Testis (tissue), 2 donors: ENCODE data around the gene CEP78.

Experiments used
- POLR2A ChIP-seq: fragments of 450-650 bp; IDR thresholded peaks from one replicate; pipeline ENCODE4 v1.6.1; 2017; ENCODE audit warnings: antibody characterized with exemption, mild to moderate bottlenecking, moderate library complexity
- TF ChIP-seq, protein P1 (sequence below), 3 experiments: fragments of 450-650 bp in 2 of 3; fragments of 200-600 bp in 1 of 3; sonication (generic) in 1 of 3; IDR thresholded peaks; one replicate each; pipeline ENCODE4 v1.5.1; 2016 to 2019; ENCODE audit warnings: antibody characterized with exemption in 3 of 3, mild to moderate bottlenecking in 2 of 3, moderate library complexity in 1 of 3

- TF ChIP-seq, protein P1, sequence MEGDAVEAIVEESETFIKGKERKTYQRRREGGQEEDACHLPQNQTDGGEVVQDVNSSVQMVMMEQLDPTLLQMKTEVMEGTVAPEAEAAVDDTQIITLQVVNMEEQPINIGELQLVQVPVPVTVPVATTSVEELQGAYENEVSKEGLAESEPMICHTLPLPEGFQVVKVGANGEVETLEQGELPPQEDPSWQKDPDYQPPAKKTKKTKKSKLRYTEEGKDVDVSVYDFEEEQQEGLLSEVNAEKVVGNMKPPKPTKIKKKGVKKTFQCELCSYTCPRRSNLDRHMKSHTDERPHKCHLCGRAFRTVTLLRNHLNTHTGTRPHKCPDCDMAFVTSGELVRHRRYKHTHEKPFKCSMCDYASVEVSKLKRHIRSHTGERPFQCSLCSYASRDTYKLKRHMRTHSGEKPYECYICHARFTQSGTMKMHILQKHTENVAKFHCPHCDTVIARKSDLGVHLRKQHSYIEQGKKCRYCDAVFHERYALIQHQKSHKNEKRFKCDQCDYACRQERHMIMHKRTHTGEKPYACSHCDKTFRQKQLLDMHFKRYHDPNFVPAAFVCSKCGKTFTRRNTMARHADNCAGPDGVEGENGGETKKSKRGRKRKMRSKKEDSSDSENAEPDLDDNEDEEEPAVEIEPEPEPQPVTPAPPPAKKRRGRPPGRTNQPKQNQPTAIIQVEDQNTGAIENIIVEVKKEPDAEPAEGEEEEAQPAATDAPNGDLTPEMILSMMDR (IDR thresholded peaks at IDR 0.05) = no peak
- no peak for TF ChIP-seq POLR2A
Observed at GRCh38 chr9:78196258-78196657, 39.6 kb upstream of the CEP78 start.
